Measurements from ENCODE around the gene SOCS7. TPM values are rescaled to one million over a fixed set of nuclear protein-coding genes. Genes with fewer than 3 reads are reported as not detected.
"Not testable (repeated sequence)": the region's sequence is repeated elsewhere in the genome, so short reads cannot be mapped to it uniquely, and the experiment has no call there.

The SOCS7 gene
- total RNA-seq, 1 donor from 2014 or later, result 10.3 TPM

- DNase-seq (ENCODE audit: low spot score in 2 of 2), result no peak
- peaks cover 12 to 33% of the 10 kb centered on the region in 2 donors for H3K4me1 ChIP-seq
- no peak overlapping the region for H3K4me3 ChIP-seq
- H3K27ac ChIP-seq, result peak overlapping the region; percentile 22 to 98
- H3K27me3 ChIP-seq, result no peaks in the 10 kb centered on the region
- no peaks in the 10 kb centered on the region for H3K9me3 ChIP-seq
- no peaks in the 10 kb centered on the region for H3K36me3 ChIP-seq
- intact Hi-C loops (cut with DNase I), result no loop called here
- no peak for TF ChIP-seq CTCF (IDR thresholded peaks at IDR 0.05)
Measured at GRCh38 chr17:38431346-38432145, 79.9 kb downstream of the SOCS7 start.

GRCh38 chr17:38434178-38434665, 82.6 kb downstream of the SOCS7 start:
- intact Hi-C loops (cut with DNase I), result no loop called here
- no peaks in the 10 kb centered on the region for H3K36me3 ChIP-seq
- H3K9me3 ChIP-seq, result no peaks in the 10 kb centered on the region
- H3K27me3 ChIP-seq, result no peaks in the 10 kb centered on the region
- peaks cover 0 to 18% of the 10 kb centered on the region in 2 donors for H3K4me1 ChIP-seq
- DNase-seq (ENCODE audit: low spot score in 2 of 2), result no peak
- no peak overlapping the region for H3K4me3 ChIP-seq
- peak overlapping the region; percentile 15 to 30 for H3K27ac ChIP-seq
- no peak for TF ChIP-seq CTCF (IDR thresholded peaks at IDR 0.05)

- no peak for TF ChIP-seq CTCF (IDR thresholded peaks at IDR 0.05)
- Histone ChIP-seq H3K36me3 (no peaks in the 10 kb centered on the region), H3K9me3 (no peaks in the 10 kb centered on the region), H3K27ac (peak overlapping the region; percentile 15 to 35), H3K4me1 (peaks cover 0 to 9% of the 10 kb centered on the region in 2 donors), H3K27me3 (no peaks in the 10 kb centered on the region), H3K4me3 (no peak overlapping the region)
- intact Hi-C loops (cut with DNase I), result no loop called here
- DNase-seq (ENCODE audit: low spot score in 2 of 2), result no peak
Measured at GRCh38 chr17:38435795-38436194, 84.2 kb downstream of the SOCS7 start.

- intact Hi-C loops (cut with DNase I), result no loop called here
Measured at GRCh38 chr17:38436386-38436785, 84.7 kb downstream of the SOCS7 start.

GRCh38 chr17:38437313-38437712, 85.7 kb downstream of the SOCS7 start:
- DNase-seq (ENCODE audit: low spot score in 2 of 2); intact Hi-C loops (cut with DNase I); H3K36me3 ChIP-seq; H3K9me3 ChIP-seq; H3K27me3 ChIP-seq; H3K4me3 ChIP-seq: not testable (repeated sequence)
- H3K4me1 ChIP-seq, result peaks cover 6 to 18% of the 10 kb centered on the region in 2 donors
- peak overlapping the region in 1 of 2 donors; percentile 33 for H3K27ac ChIP-seq

More at GRCh38 chr17:38436386-38436785, 84.7 kb downstream of the SOCS7 start:
- no peak for DNase-seq (ENCODE audit: low spot score in 2 of 2)
- H3K27ac ChIP-seq, result peak overlapping the region; percentile 15 to 35
- H3K36me3 ChIP-seq, result no peaks in the 10 kb centered on the region
- H3K4me3 ChIP-seq, result no peak overlapping the region
- no peaks in the 10 kb centered on the region for H3K27me3 ChIP-seq
- H3K9me3 ChIP-seq, result no peaks in the 10 kb centered on the region
- H3K4me1 ChIP-seq, result peaks cover 0 to 9% of the 10 kb centered on the region in 2 donors
- no peak for TF ChIP-seq CTCF (IDR thresholded peaks at IDR 0.05)

- Histone ChIP-seq H3K4me1 (peaks cover 15 to 36% of the 10 kb centered on the region in 2 donors), H3K36me3 (no peaks in the 10 kb centered on the region), H3K4me3 (no peak overlapping the region), H3K9me3 (no peaks in the 10 kb centered on the region), H3K27ac (peak overlapping the region in 1 of 2 donors; percentile 37), H3K27me3 (no peaks in the 10 kb centered on the region)
- intact Hi-C loops (cut with DNase I), result no loop called here
- no peak for DNase-seq (ENCODE audit: low spot score in 2 of 2)
- no peak for TF ChIP-seq CTCF (IDR thresholded peaks at IDR 0.05)
Measured at GRCh38 chr17:38439436-38439835, 87.8 kb downstream of the SOCS7 start.

Measured in ascending aorta (tissue), 2 donors.